DOHH2 (cell line): ENCODE results near the gene PAX4.

ENCODE experiments used
- EZH2phosphoT487 ChIP-seq: fragments of 200-600 bp; sonication (generic); IDR thresholded peaks from 2 replicates; pipeline ENCODE4 v1.6.1; 2017; ENCODE audit warnings: borderline replicate concordance, mild to moderate bottlenecking, antibody characterized with exemption, low read length, moderate library complexity, mixed read lengths
- TF ChIP-seq, protein P1 (sequence below): fragments of 200-600 bp; sonication (generic); IDR thresholded peaks from one replicate; pipeline ENCODE4 v1.5.1; 2014; ENCODE audit warnings: antibody characterized with exemption, mild to moderate bottlenecking, low read depth, low read length; ENCODE audit not compliant: poor library complexity, severe bottlenecking

DNA sequence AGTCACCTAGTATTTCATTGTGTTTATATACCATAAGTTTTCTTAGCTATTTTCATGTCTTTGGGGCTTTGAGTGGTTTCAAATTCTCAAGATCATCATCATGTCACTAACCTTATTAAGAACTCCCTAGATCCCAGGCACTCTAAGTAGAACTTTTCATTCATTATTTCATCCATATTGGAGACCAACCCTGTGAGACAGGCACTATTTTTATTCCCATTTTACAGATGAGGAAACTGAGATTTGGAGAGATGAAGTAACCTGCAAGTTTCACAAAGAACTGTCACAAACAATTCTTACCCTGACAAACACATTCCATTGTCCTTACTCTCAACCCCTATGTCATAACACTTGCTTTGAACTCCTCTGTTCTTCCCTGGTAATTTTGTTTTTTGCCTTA is 20.3 kb upstream of the PAX4 start:
- TF ChIP-seq, protein P1, sequence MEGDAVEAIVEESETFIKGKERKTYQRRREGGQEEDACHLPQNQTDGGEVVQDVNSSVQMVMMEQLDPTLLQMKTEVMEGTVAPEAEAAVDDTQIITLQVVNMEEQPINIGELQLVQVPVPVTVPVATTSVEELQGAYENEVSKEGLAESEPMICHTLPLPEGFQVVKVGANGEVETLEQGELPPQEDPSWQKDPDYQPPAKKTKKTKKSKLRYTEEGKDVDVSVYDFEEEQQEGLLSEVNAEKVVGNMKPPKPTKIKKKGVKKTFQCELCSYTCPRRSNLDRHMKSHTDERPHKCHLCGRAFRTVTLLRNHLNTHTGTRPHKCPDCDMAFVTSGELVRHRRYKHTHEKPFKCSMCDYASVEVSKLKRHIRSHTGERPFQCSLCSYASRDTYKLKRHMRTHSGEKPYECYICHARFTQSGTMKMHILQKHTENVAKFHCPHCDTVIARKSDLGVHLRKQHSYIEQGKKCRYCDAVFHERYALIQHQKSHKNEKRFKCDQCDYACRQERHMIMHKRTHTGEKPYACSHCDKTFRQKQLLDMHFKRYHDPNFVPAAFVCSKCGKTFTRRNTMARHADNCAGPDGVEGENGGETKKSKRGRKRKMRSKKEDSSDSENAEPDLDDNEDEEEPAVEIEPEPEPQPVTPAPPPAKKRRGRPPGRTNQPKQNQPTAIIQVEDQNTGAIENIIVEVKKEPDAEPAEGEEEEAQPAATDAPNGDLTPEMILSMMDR: no peak
- TF ChIP-seq EZH2phosphoT487: no peak
